Measurements from ENCODE around the gene CUX1.

- TF ChIP-seq EZH2 (optimal IDR thresholded peaks at IDR 0.05; ENCODE audit: low read depth, low read length) (no peak), CTCF (IDR thresholded peaks at IDR 0.05; ENCODE audit: low read length) (no peak)
Observed at GRCh38 chr7:102287981-102288278, 470.5 kb downstream of the CUX1 start.

Data from MM.1S (cell line).